IMR-90 (cell line): ENCODE data around the gene EHBP1. TPM values are rescaled to one million over a fixed set of nuclear protein-coding genes. Genes with fewer than 3 reads are reported as not detected.

Experiments used
- ATAC-seq: fragments of 200-7000 bp; cut with Tn5 transposase; 2 replicates; pipeline ENCODE4 v1.9.1; 2020; ENCODE audit warnings: low read depth, mild to moderate bottlenecking, moderate library complexity
- BruUV-seq: library from RNA; stranded (reverse); fragments of 400-500 nt; replicated peaks from 2 replicates; lab custom pipeline; 2021; lab: Mats Ljungman, UMichigan
- CTCF ChIA-PET: fragments of 300-600 bp; formaldehyde crosslinking; extraction: SDS; loops from one replicate; lab custom pipeline; 2021; ENCODE audit warnings: antibody characterized with exemption; lab: Yijun Ruan, JAX
- POLR2A ChIA-PET: fragments of 300-600 bp; sonication (Branson Sonifier 250); formaldehyde crosslinking; loops from one replicate; lab custom pipeline; 2022; ENCODE audit warnings: antibody characterized with exemption; ENCODE audit not compliant: unreplicated experiment; lab: Charles Lee
- DNase-seq: peaks from one replicate; pipeline ENCODE4 v3.0.0; 2013
- H2AFZ ChIP-seq: replicated peaks from 2 replicates; pipeline ENCODE3; 2013; ENCODE audit warnings: low read length, mild to moderate bottlenecking; ENCODE audit not compliant: poor library complexity
- H2AK5ac ChIP-seq: 2 replicates; pipeline ENCODE4 v1.6.1; 2013; ENCODE audit warnings: low read depth, low read length, inconsistent platforms
- H2AK9ac ChIP-seq: replicated peaks from 2 replicates; pipeline ENCODE3; 2013; ENCODE audit warnings: mild to moderate bottlenecking, low read depth, low read length, moderate library complexity; ENCODE audit not compliant: poor library complexity
- H2BK120ac ChIP-seq: 2 replicates; pipeline ENCODE4 v1.6.1; 2013; ENCODE audit warnings: low read depth, low read length, inconsistent platforms
- H2BK15ac ChIP-seq: 3 replicates; pipeline ENCODE4 v1.6.1; 2013; ENCODE audit warnings: low read depth, low read length, inconsistent platforms
- H2BK20ac ChIP-seq: 2 replicates; pipeline ENCODE4 v1.6.1; 2013; ENCODE audit warnings: low read depth, mild to moderate bottlenecking, inconsistent platforms, low read length, moderate library complexity
- H2BK5ac ChIP-seq: 2 replicates; pipeline ENCODE4 v1.6.1; 2013; ENCODE audit warnings: mild to moderate bottlenecking, low read depth, low read length, inconsistent platforms; ENCODE audit not compliant: poor library complexity, severe bottlenecking
- H3K14ac ChIP-seq: replicated peaks from 2 replicates; pipeline ENCODE4 v1.6.1; 2013; ENCODE audit warnings: low read depth, low read length, inconsistent platforms
- H3K18ac ChIP-seq: 2 replicates; pipeline ENCODE4 v1.6.1; 2013; ENCODE audit warnings: low read depth, low read length, control low read depth
- H3K23ac ChIP-seq: 2 replicates; pipeline ENCODE4 v1.6.1; 2013; ENCODE audit warnings: low read depth, low read length, inconsistent platforms
- H3K27ac ChIP-seq: 2 replicates; pipeline ENCODE4 v1.5.1; 2013; ENCODE audit warnings: mild to moderate bottlenecking, control low read depth, low read length; ENCODE audit not compliant: insufficient read depth
- H3K27me3 ChIP-seq: 2 replicates; pipeline ENCODE4 v1.6.1; 2013; ENCODE audit warnings: low read length; ENCODE audit not compliant: control insufficient read depth, insufficient read depth
- H3K36me3 ChIP-seq: 2 replicates; pipeline ENCODE4 v1.6.1; 2013; ENCODE audit warnings: low read length, mixed read lengths; ENCODE audit not compliant: control insufficient read depth, insufficient read depth
- H3K4ac ChIP-seq: 2 replicates; pipeline ENCODE4 v1.6.1; 2013; ENCODE audit warnings: low read depth, low read length, inconsistent platforms
- H3K4me1 ChIP-seq: 2 replicates; pipeline ENCODE4 v1.6.1; 2013; ENCODE audit warnings: low read length, mixed read lengths; ENCODE audit not compliant: control insufficient read depth, insufficient read depth
- H3K4me2 ChIP-seq: 2 replicates; pipeline ENCODE4 v1.6.1; 2013; ENCODE audit warnings: low read depth, mild to moderate bottlenecking, control low read depth, low read length, moderate library complexity
- H3K4me3 ChIP-seq: 2 replicates; pipeline ENCODE4 v1.5.1; 2013; ENCODE audit warnings: low read depth, mild to moderate bottlenecking, control low read depth, low read length, moderate library complexity; ENCODE audit not compliant: insufficient read depth
- H3K56ac ChIP-seq: 2 replicates; pipeline ENCODE4 v1.6.1; 2013; ENCODE audit warnings: low read length, inconsistent platforms; ENCODE audit not compliant: insufficient read depth; ENCODE audit errors: extremely low read depth
- H3K79me1 ChIP-seq, 2 experiments: 2 replicates each; pipeline ENCODE4 v1.6.1; 2013; ENCODE audit warnings: low read length in 2 of 2, inconsistent platforms in 1 of 2, low read depth in 1 of 2
- H3K9ac ChIP-seq: 2 replicates; pipeline ENCODE4 v1.6.1; 2013; ENCODE audit warnings: low read depth, low read length, control low read depth
- H3K9me1 ChIP-seq: 2 replicates; pipeline ENCODE4 v1.6.1; 2013; ENCODE audit warnings: low read length, inconsistent platforms; ENCODE audit not compliant: insufficient read depth
- H3K9me3 ChIP-seq: 2 replicates; pipeline ENCODE4 v1.6.1; 2013; ENCODE audit warnings: low read length; ENCODE audit not compliant: control insufficient read depth, insufficient read depth
- H4K20me1 ChIP-seq: 2 replicates; pipeline ENCODE4 v1.6.1; 2013; ENCODE audit warnings: low read length, inconsistent platforms; ENCODE audit not compliant: insufficient read depth
- H4K5ac ChIP-seq: 2 replicates; pipeline ENCODE4 v1.6.1; 2013; ENCODE audit warnings: mild to moderate bottlenecking, low read depth, low read length, control low read depth
- H4K8ac ChIP-seq, 2 experiments: 2 replicates each; pipeline ENCODE4 v1.6.1; 2013; ENCODE audit warnings: low read depth in 2 of 2, low read length in 2 of 2, control low read depth in 1 of 2, inconsistent platforms in 1 of 2
- H4K91ac ChIP-seq: 2 replicates; pipeline ENCODE4 v1.6.1; 2013; ENCODE audit warnings: low read depth, low read length, inconsistent platforms; ENCODE audit not compliant: insufficient read depth
- BHLHE40 ChIP-seq: fragments of 150-350 bp; IDR thresholded peaks from 2 replicates; pipeline ENCODE4 v1.6.1; 2016; ENCODE audit warnings: mild to moderate bottlenecking, low read depth, low read length
- CEBPB ChIP-seq: IDR thresholded peaks from 2 replicates; pipeline ENCODE4 v1.6.1; 2012; ENCODE audit warnings: low read depth, low read length, improper control_type of control experiment
- CHD1 ChIP-seq: IDR thresholded peaks from 2 replicates; pipeline ENCODE4 v1.6.1; 2012; ENCODE audit warnings: low read depth, low read length, improper control_type of control experiment
- FOS ChIP-seq: fragments of 150-350 bp; IDR thresholded peaks from 2 replicates; pipeline ENCODE4 v1.6.1; 2016; ENCODE audit warnings: low read depth, low read length
- MAFK ChIP-seq: IDR thresholded peaks from 2 replicates; pipeline ENCODE4 v1.6.1; 2012; ENCODE audit warnings: low read depth, low read length, improper control_type of control experiment
- MAZ ChIP-seq: IDR thresholded peaks from 2 replicates; pipeline ENCODE4 v1.6.1; 2012; ENCODE audit warnings: low read depth, mild to moderate bottlenecking, low read length, improper control_type of control experiment, moderate library complexity, borderline replicate concordance
- MXI1 ChIP-seq: IDR thresholded peaks from 2 replicates; pipeline ENCODE4 v1.6.1; 2012; ENCODE audit warnings: low read depth, mild to moderate bottlenecking, low read length, moderate library complexity, borderline replicate concordance
- NFE2L2 ChIP-seq: fragments of 150-350 bp; IDR thresholded peaks from 2 replicates; pipeline ENCODE4 v1.6.1; 2016; ENCODE audit warnings: low read depth, mild to moderate bottlenecking, low read length
- POLR2A ChIP-seq: IDR thresholded peaks from 2 replicates; pipeline ENCODE4 v1.6.1; 2012; ENCODE audit warnings: mild to moderate bottlenecking, low read depth, low read length
- RAD21 ChIP-seq: IDR thresholded peaks from 2 replicates; pipeline ENCODE4 v1.6.1; 2012; ENCODE audit warnings: low read length, improper control_type of control experiment
- RCOR1 ChIP-seq: IDR thresholded peaks from 2 replicates; pipeline ENCODE4 v1.6.1; 2012; ENCODE audit warnings: mild to moderate bottlenecking, low read length, improper control_type of control experiment; ENCODE audit not compliant: insufficient replicate concordance
- RFX5 ChIP-seq: IDR thresholded peaks from 2 replicates; pipeline ENCODE4 v1.8.0; 2012; ENCODE audit warnings: low read depth, mild to moderate bottlenecking, low read length, moderate library complexity
- SMC3 ChIP-seq: fragments of 150-350 bp; IDR thresholded peaks from 2 replicates; pipeline ENCODE4 v1.6.1; 2016; ENCODE audit warnings: low read depth, mild to moderate bottlenecking, antibody characterized with exemption, low read length, moderate library complexity
- WGBS, 2 experiments: methylation state at CpG; one replicate each; pipeline versions ENCODE4 v1.1.5 to v1.1.7; 2013; ENCODE audit warnings: missing lambda C conversion rate in 2 of 2; ENCODE audit not compliant: insufficient read length in 1 of 2; ENCODE audit errors: extremely low coverage in 2 of 2; 5-methylcytosine and 5-hydroxymethylcytosine counted together
- dilution Hi-C: fragments of 300-500 bp; cut with HindIII; formaldehyde crosslinking; loops from one replicate; pipeline ENCODE4 v1.14.3; 2018; ENCODE audit warnings: low sequenced_read_pairs; ENCODE audit not compliant: unreplicated experiment
- in situ Hi-C: fragments of 300-500 bp; cut with MboI; formaldehyde crosslinking; loops from 3 replicates; pipeline ENCODE4 v1.14.3; 2019; ENCODE audit warnings: low sequenced_read_pairs, inconsistent platforms, mixed read lengths
- intact Hi-C: fragments of 100-400 bp; cut with micrococcal nuclease; formaldehyde crosslinking; loops from 2 replicates; pipeline ENCODE4 v1.10.0; 2022
- polyA plus RNA-seq, 3 experiments: library from polyadenylated mRNA; depleted of rRNA; stranded (reverse); fragments of >200 nt; gene quantifications; 2 replicates each; pipeline ENCODE4 v1.2.3, GENCODE V29; 2012; ENCODE audit warnings: low replicate concordance in 1 of 3
- total RNA-seq: library from RNA; depleted of rRNA; stranded (reverse); fragments of >200 nt; gene quantifications from 2 replicates; pipeline ENCODE4 v1.2.3, GENCODE V29; 2012
- TF ChIP-seq, protein P1 (sequence below): conservative IDR thresholded peaks from 2 replicates; pipeline ENCODE4 v1.5.1; 2012; ENCODE audit warnings: mild to moderate bottlenecking, low read depth, low read length, improper control_type of control experiment
- TF ChIP-seq, protein P2 (sequence below): fragments of 150-350 bp; IDR thresholded peaks from 2 replicates; pipeline ENCODE4 v1.6.1; 2016; ENCODE audit warnings: low read depth, mild to moderate bottlenecking, low read length, moderate library complexity, borderline replicate concordance
- TF ChIP-seq, protein P3 (sequence below): fragments of 150-350 bp; IDR thresholded peaks from 2 replicates; pipeline ENCODE4 v1.6.1; 2017; ENCODE audit warnings: mild to moderate bottlenecking, antibody characterized with exemption, low read length, low read depth

EHBP1 gene
- total and polyA plus RNA-seq, 2 of the 4 experiments (the other 2 are of a cell fraction), result 28.3 to 44.4 TPM

DNA sequence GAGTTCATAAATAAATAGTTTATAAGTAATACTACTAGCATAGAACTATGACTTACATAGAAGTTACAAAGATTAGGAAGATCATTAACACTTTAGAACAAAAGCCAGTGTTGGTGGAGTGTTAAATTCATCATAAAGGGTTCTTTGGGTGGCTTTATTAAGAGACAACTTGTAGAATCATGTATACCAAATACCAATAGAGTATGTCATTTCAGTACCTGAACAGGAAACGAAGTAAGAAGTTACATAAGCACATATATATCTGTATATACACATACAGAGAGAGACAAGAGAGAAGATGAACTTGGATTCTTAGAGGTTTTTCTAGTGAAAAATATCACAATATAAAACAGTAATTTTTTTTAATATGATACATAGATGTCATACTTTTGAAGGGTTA lies 262.7 kb downstream of the EHBP1 start:
- Histone ChIP-seq H2BK20ac (no peak overlapping the region), H3K4me2 (no peak overlapping the region), H3K27me3 (no peaks in the 10 kb centered on the region), H4K8ac (no peak overlapping the region), H2AK9ac (no peak overlapping the region), H3K27ac (no peak overlapping the region), H3K14ac (no peak overlapping the region), H3K18ac (no peak overlapping the region), H2BK120ac (no peak overlapping the region), H3K9ac (no peak overlapping the region), H4K91ac (no peak overlapping the region), H3K4ac (no peak overlapping the region), H4K20me1 (no peaks in the 10 kb centered on the region), H3K4me1 (no peaks in the 10 kb centered on the region), H3K9me1 (peaks cover 3% of the 10 kb centered on the region; the same call in 1 of the 2 replicates), H3K36me3 (no peaks in the 10 kb centered on the region), H3K56ac (no peak overlapping the region), H2BK15ac (no peak overlapping the region), H4K5ac (no peak overlapping the region), H3K79me1 (no peaks in the 10 kb centered on the region), H2BK5ac (no peak overlapping the region), H3K9me3 (no peaks in the 10 kb centered on the region), H3K4me3 (no peak overlapping the region), H3K23ac (no peak overlapping the region), H2AFZ (no peak overlapping the region), H2AK5ac (no peak overlapping the region)
- ChIA-PET CTCF (no interaction called here), POLR2A (no interaction called here)
- DNase-seq (no peak), ATAC-seq (no peak)
- TF ChIP-seq MXI1, result no peak
- TF ChIP-seq RCOR1, result no peak
- TF ChIP-seq FOS, result no peak
- TF ChIP-seq CEBPB, result no peak
- TF ChIP-seq NFE2L2, result no peak
- TF ChIP-seq, protein P1, sequence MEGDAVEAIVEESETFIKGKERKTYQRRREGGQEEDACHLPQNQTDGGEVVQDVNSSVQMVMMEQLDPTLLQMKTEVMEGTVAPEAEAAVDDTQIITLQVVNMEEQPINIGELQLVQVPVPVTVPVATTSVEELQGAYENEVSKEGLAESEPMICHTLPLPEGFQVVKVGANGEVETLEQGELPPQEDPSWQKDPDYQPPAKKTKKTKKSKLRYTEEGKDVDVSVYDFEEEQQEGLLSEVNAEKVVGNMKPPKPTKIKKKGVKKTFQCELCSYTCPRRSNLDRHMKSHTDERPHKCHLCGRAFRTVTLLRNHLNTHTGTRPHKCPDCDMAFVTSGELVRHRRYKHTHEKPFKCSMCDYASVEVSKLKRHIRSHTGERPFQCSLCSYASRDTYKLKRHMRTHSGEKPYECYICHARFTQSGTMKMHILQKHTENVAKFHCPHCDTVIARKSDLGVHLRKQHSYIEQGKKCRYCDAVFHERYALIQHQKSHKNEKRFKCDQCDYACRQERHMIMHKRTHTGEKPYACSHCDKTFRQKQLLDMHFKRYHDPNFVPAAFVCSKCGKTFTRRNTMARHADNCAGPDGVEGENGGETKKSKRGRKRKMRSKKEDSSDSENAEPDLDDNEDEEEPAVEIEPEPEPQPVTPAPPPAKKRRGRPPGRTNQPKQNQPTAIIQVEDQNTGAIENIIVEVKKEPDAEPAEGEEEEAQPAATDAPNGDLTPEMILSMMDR, result no peak
- TF ChIP-seq, protein P2, sequence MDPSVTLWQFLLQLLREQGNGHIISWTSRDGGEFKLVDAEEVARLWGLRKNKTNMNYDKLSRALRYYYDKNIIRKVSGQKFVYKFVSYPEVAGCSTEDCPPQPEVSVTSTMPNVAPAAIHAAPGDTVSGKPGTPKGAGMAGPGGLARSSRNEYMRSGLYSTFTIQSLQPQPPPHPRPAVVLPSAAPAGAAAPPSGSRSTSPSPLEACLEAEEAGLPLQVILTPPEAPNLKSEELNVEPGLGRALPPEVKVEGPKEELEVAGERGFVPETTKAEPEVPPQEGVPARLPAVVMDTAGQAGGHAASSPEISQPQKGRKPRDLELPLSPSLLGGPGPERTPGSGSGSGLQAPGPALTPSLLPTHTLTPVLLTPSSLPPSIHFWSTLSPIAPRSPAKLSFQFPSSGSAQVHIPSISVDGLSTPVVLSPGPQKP, result no peak
- TF ChIP-seq RAD21, result no peak
- TF ChIP-seq MAFK, result no peak
- TF ChIP-seq, protein P3, sequence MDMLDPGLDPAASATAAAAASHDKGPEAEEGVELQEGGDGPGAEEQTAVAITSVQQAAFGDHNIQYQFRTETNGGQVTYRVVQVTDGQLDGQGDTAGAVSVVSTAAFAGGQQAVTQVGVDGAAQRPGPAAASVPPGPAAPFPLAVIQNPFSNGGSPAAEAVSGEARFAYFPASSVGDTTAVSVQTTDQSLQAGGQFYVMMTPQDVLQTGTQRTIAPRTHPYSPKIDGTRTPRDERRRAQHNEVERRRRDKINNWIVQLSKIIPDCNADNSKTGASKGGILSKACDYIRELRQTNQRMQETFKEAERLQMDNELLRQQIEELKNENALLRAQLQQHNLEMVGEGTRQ, result no peak
- TF ChIP-seq SMC3, result no peak
- TF ChIP-seq MAZ, result no peak
- TF ChIP-seq BHLHE40, result no peak
- no peak for TF ChIP-seq CHD1
- no peak for TF ChIP-seq POLR2A
- TF ChIP-seq RFX5, result no peak
- BruUV-seq, result no TSS peak
- no CpG with 5 or more reads among the region's 1 CpG for WGBS, 2 experiments
- dilution Hi-C loops (no loop called here), intact Hi-C loops (no loop called here), in situ Hi-C loops (no loop called here)
